H9 (cell line): ENCODE data around the gene C1orf198. TPM values are rescaled to one million over a fixed set of nuclear protein-coding genes. Genes with fewer than 3 reads are reported as not detected.

Source experiments
- DNase-seq: peaks from one replicate; pipeline ENCODE4 v3.0.0-alpha.2; 2017
- H2AFZ ChIP-seq: one replicate; pipeline ENCODE4 v1.6.1; 2013; ENCODE audit warnings: mild to moderate bottlenecking, low read length, control low read depth, moderate library complexity
- H2AK5ac ChIP-seq: 2 replicates; pipeline ENCODE4 v1.6.1; 2013; ENCODE audit warnings: low read length, control low read depth, mixed read lengths; ENCODE audit not compliant: insufficient read length
- H2BK120ac ChIP-seq: one replicate; pipeline ENCODE4 v1.6.1; 2013; ENCODE audit warnings: low read depth, mild to moderate bottlenecking, low read length, control low read depth, inconsistent platforms; ENCODE audit not compliant: poor library complexity, severe bottlenecking
- H2BK12ac ChIP-seq: 2 replicates; pipeline ENCODE4 v1.6.1; 2013; ENCODE audit warnings: low read length, control low read depth, mixed read lengths, low read depth; ENCODE audit not compliant: insufficient read length
- H2BK15ac ChIP-seq: 2 replicates; pipeline ENCODE4 v1.6.1; 2013; ENCODE audit warnings: low read depth, low read length, control low read depth
- H2BK20ac ChIP-seq: one replicate; pipeline ENCODE4 v1.6.1; 2013; ENCODE audit warnings: low read depth, mild to moderate bottlenecking, low read length, control low read depth, inconsistent platforms; ENCODE audit not compliant: poor library complexity, severe bottlenecking
- H2BK5ac ChIP-seq: 2 replicates; pipeline ENCODE4 v1.6.1; 2013; ENCODE audit warnings: low read length, control low read depth, mixed read lengths; ENCODE audit not compliant: insufficient read length
- H3K14ac ChIP-seq: 2 replicates; pipeline ENCODE4 v1.6.1; 2013; ENCODE audit warnings: low read length, control low read depth; ENCODE audit not compliant: insufficient read depth
- H3K18ac ChIP-seq: 2 replicates; pipeline ENCODE4 v1.6.1; 2013; ENCODE audit warnings: low read depth, mild to moderate bottlenecking, mixed read lengths, low read length, control low read depth; ENCODE audit not compliant: insufficient read length
- H3K23ac ChIP-seq: 2 replicates; pipeline ENCODE4 v1.6.1; 2013; ENCODE audit warnings: low read length, control low read depth, mixed read lengths, low read depth; ENCODE audit not compliant: insufficient read length
- H3K23me2 ChIP-seq: 2 replicates; pipeline ENCODE4 v1.6.1; 2013; ENCODE audit warnings: low read depth, mild to moderate bottlenecking, mixed read lengths, low read length, control low read depth; ENCODE audit not compliant: insufficient read length, poor library complexity, severe bottlenecking
- H3K27ac ChIP-seq: 2 replicates; pipeline ENCODE4 v1.5.1; 2013; ENCODE audit warnings: low read length, control low read depth, mixed read lengths, low read depth; ENCODE audit not compliant: insufficient read length
- H3K27me3 ChIP-seq: 2 replicates; pipeline ENCODE4 v1.6.1; 2013; ENCODE audit warnings: low read length, control low read depth, inconsistent platforms; ENCODE audit not compliant: insufficient read depth
- H3K4ac ChIP-seq: 2 replicates; pipeline ENCODE4 v1.6.1; 2013; ENCODE audit warnings: low read depth, mild to moderate bottlenecking, control low read depth, inconsistent platforms, low read length, moderate library complexity
- H3K4me1 ChIP-seq: 2 replicates; pipeline ENCODE4 v1.6.1; 2013; ENCODE audit warnings: low read length, control low read depth, inconsistent platforms; ENCODE audit not compliant: insufficient read depth
- H3K4me2 ChIP-seq: 2 replicates; pipeline ENCODE4 v1.6.1; 2013; ENCODE audit warnings: low read length, control low read depth, mixed read lengths; ENCODE audit not compliant: insufficient read length, insufficient read depth
- H3K56ac ChIP-seq: 2 replicates; pipeline ENCODE4 v1.6.1; 2013; ENCODE audit warnings: low read depth, mild to moderate bottlenecking, mixed read lengths, low read length, control low read depth; ENCODE audit not compliant: insufficient read length
- H3K79me1 ChIP-seq: 2 replicates; pipeline ENCODE4 v1.6.1; 2013; ENCODE audit warnings: low read depth, mild to moderate bottlenecking, moderate library complexity, low read length, control low read depth, inconsistent platforms; ENCODE audit not compliant: insufficient read depth, poor library complexity, severe bottlenecking
- H3K79me2 ChIP-seq: 2 replicates; pipeline ENCODE4 v1.6.1; 2013; ENCODE audit warnings: low read length, control low read depth, inconsistent platforms; ENCODE audit not compliant: insufficient read depth
- H3K9ac ChIP-seq: 2 replicates; pipeline ENCODE4 v1.6.1; 2013; ENCODE audit warnings: low read length, control low read depth, mixed read lengths; ENCODE audit not compliant: insufficient read length; ENCODE audit errors: extremely low read depth
- H3K9me3 ChIP-seq: one replicate; pipeline ENCODE4 v1.6.1; 2013; ENCODE audit warnings: low read depth, low read length, inconsistent platforms; ENCODE audit not compliant: control insufficient read depth
- H3T11ph ChIP-seq: one replicate; pipeline ENCODE4 v1.6.1; 2013; ENCODE audit warnings: mild to moderate bottlenecking, low read length, control low read depth, inconsistent platforms
- H4K20me1 ChIP-seq: one replicate; pipeline ENCODE4 v1.6.1; 2013; ENCODE audit not compliant: control insufficient read depth, insufficient read length, insufficient read depth
- H4K5ac ChIP-seq: 2 replicates; pipeline ENCODE4 v1.6.1; 2013; ENCODE audit warnings: low read depth, mild to moderate bottlenecking, mixed read lengths, low read length, control low read depth; ENCODE audit not compliant: insufficient read length
- H4K8ac ChIP-seq: replicated peaks from 2 replicates; pipeline ENCODE4 v1.6.1; 2013; ENCODE audit warnings: low read length, control low read depth, mixed read lengths, low read depth; ENCODE audit not compliant: insufficient read length
- H4K91ac ChIP-seq: 2 replicates; pipeline ENCODE4 v1.6.1; 2013; ENCODE audit warnings: low read depth, mild to moderate bottlenecking, moderate library complexity, mixed read lengths, low read length, control low read depth; ENCODE audit not compliant: insufficient read length
- H3K27ac Mint-ChIP-seq, 3 experiments: 2 replicates in 2 of 3; 3 replicates in 1 of 3; pipeline ENCODE4 v1.8.0; 2020 to 2021; ENCODE audit warnings: mixed read lengths in 3 of 3, mild to moderate bottlenecking in 1 of 3, moderate library complexity in 1 of 3
- H3K27me3 Mint-ChIP-seq: 2 replicates; pipeline ENCODE4 v1.8.0; 2021; ENCODE audit warnings: low read depth, mild to moderate bottlenecking, moderate library complexity, mixed read lengths
- H3K36me3 Mint-ChIP-seq, 3 experiments: 2 replicates in 2 of 3; 3 replicates in 1 of 3; pipeline ENCODE4 v1.8.0; 2020 to 2021; ENCODE audit warnings: low read depth in 3 of 3, mixed read lengths in 3 of 3; ENCODE audit not compliant: insufficient read depth in 1 of 3
- H3K4me1 Mint-ChIP-seq, 2 experiments: 2 replicates each; pipeline ENCODE4 v1.8.0; 2020; ENCODE audit warnings: mixed read lengths in 2 of 2
- H3K4me3 Mint-ChIP-seq, 2 experiments: 2 replicates in 1 of 2; 3 replicates in 1 of 2; pipeline ENCODE4 v1.8.0; 2020 to 2021; ENCODE audit warnings: mild to moderate bottlenecking in 2 of 2, mixed read lengths in 2 of 2, moderate library complexity in 1 of 2
- H3K9me3 Mint-ChIP-seq, 2 experiments: 2 replicates in 1 of 2; 3 replicates in 1 of 2; pipeline ENCODE4 v1.8.0; 2020; ENCODE audit warnings: mild to moderate bottlenecking in 2 of 2, mixed read lengths in 2 of 2, moderate library complexity in 1 of 2
- CTCF ChIP-seq: fragments of 200-600 bp; sonication (generic); conservative IDR thresholded peaks from 3 replicates; pipeline ENCODE4 v1.8.0; 2021; ENCODE audit warnings: antibody characterized with exemption, mild to moderate bottlenecking
- WGBS: extraction: QIAGEN DNeasy Blood & Tissue Kit; methylation state at CpG from one replicate; pipeline ENCODE4 v1.1.7; 2013; ENCODE audit warnings: missing lambda C conversion rate, low lambda C conversion rate, mixed read lengths; ENCODE audit not compliant: insufficient read length; ENCODE audit errors: extremely low coverage; 5-methylcytosine and 5-hydroxymethylcytosine counted together
- total RNA-seq: library from RNA; stranded (reverse); gene quantifications from 2 replicates; pipeline ENCODE4 v1.2.1, GENCODE V29; 2021

Gene C1orf198
- total RNA-seq, 1 experiment from 2014 or later = 28.9 TPM

GRCh38 chr1:230861970-230862595, 6.2 kb downstream of the C1orf198 start:
- Mint-ChIP-seq H3K27ac (no peak overlapping the region), H3K36me3 (peaks cover 0 to 7% (median 4%) of the 10 kb centered on the region in 3 experiments; a peak in 3 of 7 replicates), H3K4me1 (peaks cover 34 to 41% of the 10 kb centered on the region in 2 experiments), H3K4me3 (no peak overlapping the region), H3K9me3 (no peaks in the 10 kb centered on the region), H3K27me3 (peaks cover 11% of the 10 kb centered on the region)
- no peak overlapping the region for H3K14ac ChIP-seq
- H4K91ac ChIP-seq = no peak overlapping the region
- peaks cover 1% of the 10 kb centered on the region; the same call in 1 of the 2 replicates for H3K27me3 ChIP-seq
- no peak overlapping the region for H3K56ac ChIP-seq
- no peak for TF ChIP-seq CTCF
- H3K23ac ChIP-seq = no peak overlapping the region
- H2BK5ac ChIP-seq = no peak overlapping the region
- H3T11ph ChIP-seq = no peak overlapping the region
- no peak overlapping the region for H2BK12ac ChIP-seq
- H2AFZ ChIP-seq = no peak overlapping the region
- H2BK120ac ChIP-seq = no peak overlapping the region
- H4K5ac ChIP-seq = no peak overlapping the region
- no peak overlapping the region for H2BK20ac ChIP-seq
- no peaks in the 10 kb centered on the region for H3K9me3 ChIP-seq
- no peak for DNase-seq
- no peak overlapping the region for H2BK15ac ChIP-seq
- no peak overlapping the region for H3K27ac ChIP-seq
- no peak overlapping the region for H3K4me2 ChIP-seq
- peaks cover 3% of the 10 kb centered on the region for H3K23me2 ChIP-seq
- no peak overlapping the region for H3K4ac ChIP-seq
- no peak overlapping the region for H3K9ac ChIP-seq
- no peak overlapping the region for H4K8ac ChIP-seq
- no peaks in the 10 kb centered on the region for H4K20me1 ChIP-seq
- H2AK5ac ChIP-seq = no peak overlapping the region
- no peak overlapping the region for H3K18ac ChIP-seq
- H3K79me2 ChIP-seq = no peaks in the 10 kb centered on the region; the same call in 1 of the 2 replicates
- no CpG with 5 or more reads among the region's 4 CpGs for WGBS
- H3K4me1 ChIP-seq = no peaks in the 10 kb centered on the region
- no peaks in the 10 kb centered on the region for H3K79me1 ChIP-seq
